Endothelial cell of umbilical vein (primary cell): Measurements from ENCODE around the gene MAP3K14. TPM values are rescaled to one million over a fixed set of nuclear protein-coding genes. Genes with fewer than 3 reads are reported as not detected.
A peak's percentile ranks its signal among the peaks of the same experiment; 100 is the strongest.

Source experiments
- BruUV-seq: library from RNA; stranded (reverse); fragments of 400-500 nt; replicated peaks from 2 replicates; lab custom pipeline; 2021; lab: Mats Ljungman, UMichigan
- CTCF ChIA-PET: fragments of 300-600, 350-600 bp; sonication (Branson Sonifier 250); formaldehyde crosslinking; loops from one replicate; lab custom pipeline; 2021; ENCODE audit warnings: antibody characterized with exemption, inconsistent platforms; lab: Charles Lee
- POLR2A ChIA-PET: fragments of 300-600, 350-600 bp; sonication (Branson Sonifier 250); formaldehyde crosslinking; loops from one replicate; lab custom pipeline; 2021; ENCODE audit warnings: antibody characterized with exemption, inconsistent platforms; lab: Charles Lee
- DNase-seq: peaks from one replicate; pipeline ENCODE4 v3.0.0-alpha.2; 2011; ENCODE audit warnings: low read depth, low spot score
- FAIRE-seq: peaks from 2 replicates; lab custom pipeline; 2011; peaks lifted over from hg19 to GRCh38; lab: Jason Lieb, UNC
- H2AFZ ChIP-seq: 2 replicates; pipeline ENCODE4 v1.6.0; 2012; ENCODE audit warnings: low read depth, low read length, control low read depth, inconsistent platforms
- H3K27ac ChIP-seq: 2 replicates; pipeline ENCODE4 v1.5.1; 2011; ENCODE audit warnings: low read depth, mild to moderate bottlenecking, control low read depth, low read length, moderate library complexity; ENCODE audit not compliant: insufficient read depth
- H3K27me3 ChIP-seq, 2 experiments: 2 replicates each; pipeline versions ENCODE4 v1.6.0 to v1.6.1; 2011; ENCODE audit warnings: low read length in 2 of 2, mixed read lengths in 1 of 2; ENCODE audit not compliant: control insufficient read depth in 2 of 2, insufficient read depth in 2 of 2
- H3K36me3 ChIP-seq, 2 experiments: 2 replicates in 1 of 2; 3 replicates in 1 of 2; pipeline ENCODE4 v1.5.1; 2011; ENCODE audit warnings: low read length in 2 of 2, mild to moderate bottlenecking in 1 of 2, moderate library complexity in 1 of 2; ENCODE audit not compliant: control insufficient read depth in 2 of 2, insufficient read depth in 2 of 2; ENCODE audit errors: extremely low read depth in 1 of 2
- H3K4me1 ChIP-seq: 3 replicates; pipeline ENCODE4 v1.5.1; 2011; ENCODE audit warnings: mild to moderate bottlenecking, low read length; ENCODE audit not compliant: control insufficient read depth, insufficient read depth; ENCODE audit errors: extremely low read depth
- H3K4me2 ChIP-seq: 2 replicates; pipeline ENCODE4 v1.6.1; 2011; ENCODE audit warnings: low read length, control low read depth, mixed read lengths; ENCODE audit not compliant: insufficient read depth
- H3K4me3 ChIP-seq, 3 experiments: fragments of 200-600 bp in 1 of 3; sonication (generic), shearing (Covaris generic) in 1 of 3; replicated peaks in 1 of 3; 2 replicates each; pipeline ENCODE4 v1.5.1; 2011 to 2016; ENCODE audit warnings: control low read depth in 3 of 3, low read length in 3 of 3, mild to moderate bottlenecking in 2 of 3, inconsistent platforms in 1 of 3, low read depth in 1 of 3, moderate library complexity in 1 of 3; ENCODE audit not compliant: insufficient read depth in 1 of 3
- H3K79me2 ChIP-seq: 2 replicates; pipeline ENCODE4 v1.6.0; 2012; ENCODE audit warnings: low read length, inconsistent platforms; ENCODE audit not compliant: control insufficient read depth, insufficient read depth
- H3K9ac ChIP-seq: replicated peaks from 2 replicates; pipeline ENCODE3; 2011; ENCODE audit warnings: low read length, control low read depth; ENCODE audit not compliant: insufficient read depth; ENCODE audit errors: extremely low read depth
- H3K9me1 ChIP-seq: replicated peaks from 3 replicates; pipeline ENCODE4 v1.6.0; 2011; ENCODE audit warnings: mild to moderate bottlenecking, low read length; ENCODE audit not compliant: control insufficient read depth, insufficient read depth; ENCODE audit errors: extremely low read depth
- H3K9me3 ChIP-seq: replicated peaks from 2 replicates; pipeline ENCODE4 v1.5.1; 2012; ENCODE audit warnings: low read length, inconsistent platforms; ENCODE audit not compliant: control insufficient read depth, insufficient read depth
- H4K20me1 ChIP-seq: replicated peaks from 2 replicates; pipeline ENCODE3; 2011; ENCODE audit warnings: mild to moderate bottlenecking, low read length; ENCODE audit not compliant: control insufficient read depth, insufficient read depth; ENCODE audit errors: extremely low read depth
- EZH2 ChIP-seq: IDR thresholded peaks from 2 replicates; pipeline ENCODE4 v1.6.1; 2012; ENCODE audit warnings: borderline replicate concordance, low read depth, mild to moderate bottlenecking, moderate library complexity, low read length, inconsistent platforms; ENCODE audit not compliant: severe bottlenecking
- GATA2 ChIP-seq: IDR thresholded peaks from 2 replicates; pipeline ENCODE4 v1.7.0; 2011; ENCODE audit warnings: low read depth, mild to moderate bottlenecking, moderate library complexity, mixed read lengths, low read length; ENCODE audit not compliant: insufficient read length, insufficient read depth
- JUN ChIP-seq: IDR thresholded peaks from 2 replicates; pipeline ENCODE4 v1.6.1; 2011; ENCODE audit warnings: borderline replicate concordance, low read depth; ENCODE audit not compliant: insufficient read length, insufficient read depth
- MAX ChIP-seq: IDR thresholded peaks from 2 replicates; pipeline ENCODE4 v1.6.1; 2011; ENCODE audit not compliant: insufficient read depth, insufficient read length
- MYC ChIP-seq: IDR thresholded peaks from one replicate; pipeline ENCODE4 v1.6.1; 2011; ENCODE audit warnings: mild to moderate bottlenecking, low read depth, low read length
- dilution Hi-C: fragments of 300-500 bp; cut with MboI; formaldehyde crosslinking; loops from one replicate; pipeline ENCODE4 v1.15.0; 2019; ENCODE audit warnings: low sequenced_read_pairs; ENCODE audit not compliant: extremely low pct_ligation_motif_present
- intact Hi-C: fragments of 100-400 bp; cut with micrococcal nuclease; formaldehyde crosslinking; loops from one replicate; pipeline ENCODE4 v1.10.0; 2022
- polyA plus RNA-seq, 4 experiments: library from polyadenylated mRNA; depleted of rRNA in 3 of 4; stranded (reverse) in 3 of 4; unstranded in 1 of 4; fragments of >200 nt; gene quantifications; 2 replicates each; pipeline versions ENCODE4 v1.2.1 to v1.2.3, GENCODE V29; 2011 to 2012; ENCODE audit warnings: missing spikeins in 1 of 4
- total RNA-seq: library from RNA; stranded (reverse); gene quantifications from 2 replicates; pipeline ENCODE4 v1.2.3, GENCODE V29; 2021
- TF ChIP-seq, protein P1 (sequence below), 2 donors: IDR thresholded peaks; 1 replicate in 1 of 2; 2 replicates in 1 of 2; pipeline ENCODE4 v1.5.1; 2011; ENCODE audit warnings: low read length in 2 of 2, mild to moderate bottlenecking in 2 of 2, moderate library complexity in 2 of 2, control low read depth in 1 of 2, inconsistent platforms in 1 of 2, low read depth in 1 of 2; ENCODE audit not compliant: insufficient read depth in 1 of 2; ENCODE audit errors: extremely low read depth in 1 of 2

Gene MAP3K14
- total and polyA plus RNA-seq, 2 donors (not counting 3 experiments of a cell fraction or from before 2014, with no cell fraction given): 5.4 to 9.8 TPM

- H3K4me2 ChIP-seq: no peak overlapping the region
- BruUV-seq: no TSS peak
- H3K9ac ChIP-seq: no peak overlapping the region
- dilution Hi-C loops: no loop called here
- POLR2A ChIA-PET: no interaction called here
- H3K27me3 ChIP-seq: peaks cover 9 to 12% of the 10 kb centered on the region in 2 experiments
- H2AFZ ChIP-seq: peak overlapping the region; percentile 64
- H3K4me3 ChIP-seq: no peak overlapping the region
- peak; percentile 55 for DNase-seq
- FAIRE-seq: no peak
- no peaks in the 10 kb centered on the region for H4K20me1 ChIP-seq
- no peaks in the 10 kb centered on the region for H3K9me3 ChIP-seq
- no peaks in the 10 kb centered on the region for H3K79me2 ChIP-seq
- peaks cover 8% of the 10 kb centered on the region for H3K4me1 ChIP-seq
- no peak overlapping the region for H3K27ac ChIP-seq
- intact Hi-C loops: no loop called here
- H3K9me1 ChIP-seq: no peaks in the 10 kb centered on the region
- no peaks in the 10 kb centered on the region for H3K36me3 ChIP-seq
- TF ChIP-seq EZH2 (no peak), GATA2 (no peak), JUN (no peak), MYC (no peak), MAX (no peak)
- TF ChIP-seq, protein P1, sequence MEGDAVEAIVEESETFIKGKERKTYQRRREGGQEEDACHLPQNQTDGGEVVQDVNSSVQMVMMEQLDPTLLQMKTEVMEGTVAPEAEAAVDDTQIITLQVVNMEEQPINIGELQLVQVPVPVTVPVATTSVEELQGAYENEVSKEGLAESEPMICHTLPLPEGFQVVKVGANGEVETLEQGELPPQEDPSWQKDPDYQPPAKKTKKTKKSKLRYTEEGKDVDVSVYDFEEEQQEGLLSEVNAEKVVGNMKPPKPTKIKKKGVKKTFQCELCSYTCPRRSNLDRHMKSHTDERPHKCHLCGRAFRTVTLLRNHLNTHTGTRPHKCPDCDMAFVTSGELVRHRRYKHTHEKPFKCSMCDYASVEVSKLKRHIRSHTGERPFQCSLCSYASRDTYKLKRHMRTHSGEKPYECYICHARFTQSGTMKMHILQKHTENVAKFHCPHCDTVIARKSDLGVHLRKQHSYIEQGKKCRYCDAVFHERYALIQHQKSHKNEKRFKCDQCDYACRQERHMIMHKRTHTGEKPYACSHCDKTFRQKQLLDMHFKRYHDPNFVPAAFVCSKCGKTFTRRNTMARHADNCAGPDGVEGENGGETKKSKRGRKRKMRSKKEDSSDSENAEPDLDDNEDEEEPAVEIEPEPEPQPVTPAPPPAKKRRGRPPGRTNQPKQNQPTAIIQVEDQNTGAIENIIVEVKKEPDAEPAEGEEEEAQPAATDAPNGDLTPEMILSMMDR (IDR thresholded peaks at IDR 0.05; ENCODE audit: extremely low read depth in 1 of 2, insufficient read depth in 1 of 2, low read depth in 1 of 2, low read length in 2 of 2): no peak
- CTCF ChIA-PET: interaction anchor here (1.6 to 2.0 kb wide), 3 partner anchors 9 to 159 kb away, joined by 9 to 13 read pairs (median 10); partner anchors contain the start of gene ACBD4
These were observed 90.8 kb downstream of the MAP3K14 start for GRCh38 chr17:45225964-45226530.
